Loucy (cell line): ENCODE measurements around the gene APBB2.

ENCODE experiments used
- CTCF ChIP-seq: fragments of 200-600 bp; sonication (generic); conservative IDR thresholded peaks from 2 replicates; pipeline ENCODE4 v1.5.1; 2014; ENCODE audit warnings: mild to moderate bottlenecking, antibody characterized with exemption, low read length
- EZH2phosphoT487 ChIP-seq: fragments of 200-600 bp; IDR thresholded peaks from 2 replicates; pipeline ENCODE4 v1.6.1; 2018; ENCODE audit warnings: antibody characterized with exemption, mild to moderate bottlenecking, moderate library complexity, borderline replicate concordance

DNA sequence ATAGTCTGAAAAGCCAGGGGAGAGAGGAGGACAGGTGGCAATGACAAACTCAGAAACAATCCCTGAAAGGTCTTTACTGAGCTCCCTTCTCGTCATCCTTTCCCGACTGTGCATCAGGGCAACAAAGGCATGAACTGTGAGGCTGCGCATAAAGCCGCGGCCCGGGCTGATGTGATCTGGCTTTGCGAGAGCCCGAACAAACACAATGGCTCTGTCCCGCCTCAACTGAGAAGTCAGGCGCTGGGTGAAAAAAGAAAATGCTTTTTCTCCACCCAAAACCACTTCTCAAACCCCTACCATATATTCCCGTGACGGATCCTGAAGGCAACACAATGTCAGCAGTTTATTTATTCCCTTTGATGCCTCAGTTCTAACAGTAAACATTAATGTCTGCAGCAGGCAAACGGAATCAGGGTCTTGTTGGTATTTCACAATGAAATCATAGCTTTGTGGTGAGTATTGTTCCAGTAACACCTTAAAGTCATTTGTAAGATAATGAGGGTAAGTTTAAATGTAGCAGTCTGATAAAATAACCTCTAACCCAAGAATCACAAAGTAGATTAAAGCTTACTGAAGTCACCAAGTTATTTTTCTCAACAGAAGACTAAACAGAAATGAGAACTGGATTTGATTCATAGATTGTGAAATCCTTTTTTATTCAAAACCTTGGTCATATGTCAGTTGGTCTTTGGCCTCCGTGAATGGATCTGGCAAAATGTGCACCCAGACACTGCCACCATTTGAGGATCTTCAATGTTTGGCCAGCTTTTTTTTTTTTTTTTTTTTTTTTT is 67.4 kb downstream of the APBB2 start:
- TF ChIP-seq CTCF (no peak), EZH2phosphoT487 (no peak)
